Measurements from ENCODE around the gene SPTBN1.

Gene SPTBN1

DNA sequence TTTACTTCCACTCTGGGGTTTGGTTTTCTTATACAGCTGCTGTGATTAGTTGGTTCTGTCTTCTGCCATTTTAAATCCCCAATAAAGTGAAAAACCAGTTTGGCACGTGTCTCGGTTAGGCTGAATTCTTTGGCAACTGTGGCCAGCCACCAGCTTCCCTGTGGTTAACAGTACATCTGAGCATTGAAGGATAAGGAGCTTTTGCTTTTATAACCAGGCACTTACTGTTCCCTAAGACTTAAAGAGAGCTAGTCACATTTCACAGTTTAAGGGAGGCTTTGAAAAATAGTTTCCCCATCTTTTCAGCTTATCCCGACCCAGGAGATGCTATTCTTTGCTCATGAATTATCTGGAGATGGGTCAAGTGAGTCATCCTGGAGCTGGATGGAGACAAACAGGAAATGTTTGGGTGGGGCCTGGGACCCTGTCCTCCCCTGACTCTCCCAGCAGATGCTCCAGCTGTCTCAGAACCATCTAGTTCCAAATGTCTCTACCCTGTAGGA is 210.1 kb downstream of the SPTBN1 start:
- Histone ChIP-seq H3K36me3 (ENCODE audit: control insufficient read depth in 1 of 2, insufficient read depth in 2 of 2, low read length in 2 of 2) (peaks cover 60 to 93% of the 10 kb centered on the region in 2 donors), H3K4me1 (ENCODE audit: control insufficient read depth in 1 of 2, insufficient read depth in 2 of 2, low read length in 2 of 2) (peaks cover 0 to 16% of the 10 kb centered on the region in 2 donors), H3K27ac (ENCODE audit: low read depth, low read length) (no peak overlapping the region), H3K4me3 (ENCODE audit: low read depth in 1 of 2, low read length in 2 of 2) (no peak overlapping the region), H3K27me3 (ENCODE audit: control insufficient read depth in 1 of 2, insufficient read depth in 2 of 2, low read length in 2 of 2) (no peaks in the 10 kb centered on the region), H3K9ac (ENCODE audit: low read depth in 1 of 2, low read length in 2 of 2) (no peak overlapping the region), H3K9me3 (ENCODE audit: control insufficient read depth in 1 of 2, low read length in 2 of 2) (no peaks in the 10 kb centered on the region)

DNA sequence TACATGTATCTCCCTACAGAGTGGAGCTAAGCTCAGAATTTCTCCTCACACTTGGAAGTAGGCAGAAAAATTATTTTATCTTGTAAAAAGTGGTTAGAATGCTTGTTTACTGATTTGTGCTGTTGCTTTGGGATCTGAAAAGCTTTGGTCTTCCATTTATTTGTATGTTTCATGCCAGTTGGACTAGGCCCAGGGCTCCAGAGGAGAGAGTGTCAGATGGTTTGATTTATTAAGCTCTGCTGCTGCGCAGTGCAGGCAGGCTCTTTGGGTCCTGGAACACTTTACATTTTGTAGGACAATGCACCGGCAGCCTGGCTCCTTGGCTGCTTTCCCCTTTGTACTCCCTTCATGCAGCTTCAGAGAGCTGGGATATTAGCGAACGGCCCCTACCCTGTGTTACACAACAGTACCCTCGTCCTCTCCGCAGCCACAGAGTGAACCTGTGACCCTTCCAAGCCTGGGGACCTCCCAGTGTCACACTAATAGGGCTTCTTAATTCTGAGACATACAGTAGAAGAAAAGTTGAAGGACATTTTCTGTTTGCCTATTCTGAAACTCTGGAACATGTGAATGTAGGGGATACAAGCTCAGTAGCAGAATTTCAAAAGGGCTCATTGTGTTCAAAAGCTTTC is 210.6 kb downstream of the SPTBN1 start:
- no peak overlapping the region for H3K4me3 ChIP-seq (ENCODE audit: low read depth in 1 of 2, low read length in 2 of 2)
- H3K27ac ChIP-seq (ENCODE audit: low read depth, low read length), result no peak overlapping the region

DNA sequence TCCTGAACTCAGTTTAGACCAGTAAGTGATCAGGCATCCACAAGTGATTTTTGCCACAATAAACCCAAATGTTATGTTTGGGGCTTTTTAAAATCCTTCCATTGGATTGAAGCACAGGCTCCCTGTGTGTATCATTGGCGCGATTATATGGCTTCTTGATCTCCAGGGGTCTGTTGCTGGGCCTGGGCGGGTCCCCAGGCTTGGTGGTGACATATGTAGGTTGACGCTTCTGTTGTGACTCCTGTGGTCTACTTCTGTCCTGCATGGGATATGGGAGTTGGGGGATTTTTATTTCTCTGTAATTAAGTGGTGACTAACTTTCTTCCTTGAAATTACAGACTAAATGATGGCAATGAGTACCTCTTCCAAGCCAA is 211.1 kb downstream of the SPTBN1 start:
- H3K27me3 ChIP-seq (ENCODE audit: control insufficient read depth in 1 of 2, insufficient read depth in 2 of 2, low read length in 2 of 2), result no peaks in the 10 kb centered on the region
- H3K9me3 ChIP-seq (ENCODE audit: control insufficient read depth in 1 of 2, low read length in 2 of 2), result no peaks in the 10 kb centered on the region
- peaks cover 0 to 17% of the 10 kb centered on the region in 2 donors for H3K4me1 ChIP-seq (ENCODE audit: control insufficient read depth in 1 of 2, insufficient read depth in 2 of 2, low read length in 2 of 2)
- peaks cover 58 to 85% of the 10 kb centered on the region in 2 donors for H3K36me3 ChIP-seq (ENCODE audit: control insufficient read depth in 1 of 2, insufficient read depth in 2 of 2, low read length in 2 of 2)
- H3K9ac ChIP-seq (ENCODE audit: low read depth in 1 of 2, low read length in 2 of 2), result no peak overlapping the region
- no peak overlapping the region for H3K4me3 ChIP-seq (ENCODE audit: low read depth in 1 of 2, low read length in 2 of 2)
- no peak overlapping the region for H3K27ac ChIP-seq (ENCODE audit: low read depth, low read length)

More for the DNA sequence above, 210.6 kb downstream of the SPTBN1 start:
- H3K36me3 ChIP-seq (ENCODE audit: control insufficient read depth in 1 of 2, insufficient read depth in 2 of 2, low read length in 2 of 2), result peaks cover 58 to 90% of the 10 kb centered on the region in 2 donors
- H3K9ac ChIP-seq (ENCODE audit: low read depth in 1 of 2, low read length in 2 of 2), result no peak overlapping the region
- H3K9me3 ChIP-seq (ENCODE audit: control insufficient read depth in 1 of 2, low read length in 2 of 2), result no peaks in the 10 kb centered on the region
- H3K4me1 ChIP-seq (ENCODE audit: control insufficient read depth in 1 of 2, insufficient read depth in 2 of 2, low read length in 2 of 2), result peaks cover 0 to 16% of the 10 kb centered on the region in 2 donors
- H3K27me3 ChIP-seq (ENCODE audit: control insufficient read depth in 1 of 2, insufficient read depth in 2 of 2, low read length in 2 of 2), result no peaks in the 10 kb centered on the region

DNA sequence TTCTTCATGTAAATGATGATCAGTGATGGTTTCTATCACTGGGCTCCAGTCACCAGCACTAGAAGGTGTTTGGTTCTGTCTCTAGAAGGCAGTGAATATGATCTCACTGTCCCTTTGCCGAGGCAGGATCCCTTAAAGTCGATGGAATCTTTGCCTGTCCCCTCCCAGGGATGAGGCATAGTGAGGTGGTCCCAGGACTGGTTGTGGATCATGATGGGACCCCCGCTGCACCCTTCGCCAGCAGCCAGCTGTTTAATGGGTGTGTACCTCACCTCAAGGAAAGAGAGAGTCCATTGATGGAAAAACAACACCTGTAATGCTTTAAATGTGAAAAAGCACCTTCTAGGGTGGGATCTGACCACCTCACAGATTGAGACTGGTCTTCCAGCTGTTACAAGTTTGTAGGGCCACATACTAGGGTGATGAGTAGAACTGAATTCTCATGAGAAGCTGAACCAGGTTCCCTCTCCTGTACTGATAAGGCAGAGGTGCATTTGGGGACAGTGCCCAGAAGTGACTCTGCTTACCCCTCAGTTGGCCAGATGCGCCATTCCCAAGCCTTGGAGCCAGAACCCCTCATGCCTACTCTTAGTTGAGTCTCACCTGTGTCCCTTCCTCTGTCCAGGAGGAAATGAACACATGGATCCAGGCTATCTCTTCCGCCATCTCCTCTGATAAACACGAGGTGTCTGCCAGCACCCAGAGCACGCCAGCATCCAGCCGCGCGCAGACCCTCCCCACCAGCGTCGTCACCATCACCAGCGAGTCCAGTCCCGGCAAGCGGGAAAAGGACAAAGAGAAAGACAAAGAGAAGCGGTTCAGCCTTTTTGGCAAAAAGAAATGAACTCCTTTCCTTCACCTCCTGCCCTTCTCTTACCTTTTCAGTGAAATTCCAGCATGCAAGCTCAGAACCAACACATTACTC is 211.9 kb downstream of the SPTBN1 start:
- H3K27me3 ChIP-seq (ENCODE audit: control insufficient read depth in 1 of 2, insufficient read depth in 2 of 2, low read length in 2 of 2), result no peaks in the 10 kb centered on the region
- no peaks in the 10 kb centered on the region for H3K9me3 ChIP-seq (ENCODE audit: control insufficient read depth in 1 of 2, low read length in 2 of 2)
- no peak overlapping the region for H3K9ac ChIP-seq (ENCODE audit: low read depth in 1 of 2, low read length in 2 of 2)
- peaks cover 2 to 25% of the 10 kb centered on the region in 2 donors for H3K4me1 ChIP-seq (ENCODE audit: control insufficient read depth in 1 of 2, insufficient read depth in 2 of 2, low read length in 2 of 2)
- H3K27ac ChIP-seq (ENCODE audit: low read depth, low read length), result no peak overlapping the region
- peaks cover 51 to 78% of the 10 kb centered on the region in 2 donors for H3K36me3 ChIP-seq (ENCODE audit: control insufficient read depth in 1 of 2, insufficient read depth in 2 of 2, low read length in 2 of 2)
- no peak overlapping the region for H3K4me3 ChIP-seq (ENCODE audit: low read depth in 1 of 2, low read length in 2 of 2)

DNA sequence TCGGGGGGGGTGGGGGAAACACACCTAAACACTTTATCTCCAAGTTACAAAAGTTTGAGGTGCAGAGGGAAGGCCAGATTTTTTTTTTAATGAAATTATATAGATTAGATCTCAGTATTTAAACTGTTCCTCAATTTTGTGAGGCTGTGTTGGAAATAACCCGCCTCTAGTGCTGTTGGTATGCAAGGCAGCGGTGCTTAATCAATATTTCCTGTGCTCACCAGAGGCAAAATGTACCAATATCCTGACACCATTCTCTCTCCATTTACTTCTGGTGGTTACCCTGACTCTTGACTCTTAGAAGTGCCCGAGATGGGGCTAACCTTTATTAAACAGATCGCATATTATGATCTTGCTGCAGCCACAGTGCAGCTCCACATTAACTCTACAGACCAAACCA is 212.6 kb downstream of the SPTBN1 start:
- H3K4me1 ChIP-seq (ENCODE audit: control insufficient read depth in 1 of 2, insufficient read depth in 2 of 2, low read length in 2 of 2), result peaks cover 10 to 32% of the 10 kb centered on the region in 2 donors
- H3K9ac ChIP-seq (ENCODE audit: low read depth in 1 of 2, low read length in 2 of 2), result no peak overlapping the region
- no peak overlapping the region for H3K27ac ChIP-seq (ENCODE audit: low read depth, low read length)
- no peaks in the 10 kb centered on the region for H3K27me3 ChIP-seq (ENCODE audit: control insufficient read depth in 1 of 2, insufficient read depth in 2 of 2, low read length in 2 of 2)
- H3K36me3 ChIP-seq (ENCODE audit: control insufficient read depth in 1 of 2, insufficient read depth in 2 of 2, low read length in 2 of 2), result peaks cover 45 to 71% of the 10 kb centered on the region in 2 donors
- no peaks in the 10 kb centered on the region for H3K9me3 ChIP-seq (ENCODE audit: control insufficient read depth in 1 of 2, low read length in 2 of 2)
- no peak overlapping the region for H3K4me3 ChIP-seq (ENCODE audit: low read depth in 1 of 2, low read length in 2 of 2)

DNA sequence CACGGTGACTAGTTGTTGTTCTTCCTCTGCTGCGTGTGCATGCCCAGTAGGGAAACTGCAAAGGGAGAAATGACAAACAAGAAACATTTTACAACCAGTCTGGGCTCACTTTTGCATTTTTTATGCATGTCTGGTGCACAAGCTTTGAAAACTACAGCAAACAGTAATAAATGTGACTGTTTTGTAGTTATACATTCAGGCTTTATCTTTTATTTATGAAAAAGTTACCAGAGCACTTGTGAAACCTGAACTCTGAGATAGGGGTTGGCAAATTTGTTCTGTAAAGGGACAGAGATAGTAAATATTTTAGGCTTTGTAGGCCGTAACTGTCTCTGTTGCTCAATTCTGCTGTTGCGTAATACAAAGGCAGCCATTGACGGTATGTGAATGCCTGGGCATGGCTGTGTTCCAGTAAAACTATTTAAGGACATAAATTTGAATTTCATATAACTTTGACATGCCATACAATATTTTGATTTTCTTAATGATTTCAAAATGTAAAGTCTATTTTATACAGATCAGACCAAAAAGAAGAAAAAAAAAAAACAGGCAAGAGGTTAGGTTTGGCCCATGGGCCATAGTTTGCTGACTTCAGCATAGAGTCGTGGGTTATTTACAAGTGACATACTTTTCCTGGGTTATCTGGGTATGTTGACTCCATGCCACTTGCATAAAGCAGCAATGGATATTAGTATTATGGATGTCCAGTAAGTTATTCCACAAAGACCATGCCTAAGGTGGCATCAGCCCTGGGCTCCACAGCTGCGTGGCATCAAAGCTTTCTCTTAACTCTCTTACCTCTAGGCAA is 213.8 kb downstream of the SPTBN1 start:
- Histone ChIP-seq H3K27ac (ENCODE audit: low read depth, low read length) (no peak overlapping the region), H3K36me3 (ENCODE audit: control insufficient read depth in 1 of 2, insufficient read depth in 2 of 2, low read length in 2 of 2) (peaks cover 45 to 61% of the 10 kb centered on the region in 2 donors), H3K4me1 (ENCODE audit: control insufficient read depth in 1 of 2, insufficient read depth in 2 of 2, low read length in 2 of 2) (peaks cover 10 to 34% of the 10 kb centered on the region in 2 donors), H3K9ac (ENCODE audit: low read depth in 1 of 2, low read length in 2 of 2) (no peak overlapping the region), H3K4me3 (ENCODE audit: low read depth in 1 of 2, low read length in 2 of 2) (no peak overlapping the region), H3K27me3 (ENCODE audit: control insufficient read depth in 1 of 2, insufficient read depth in 2 of 2, low read length in 2 of 2) (no peaks in the 10 kb centered on the region), H3K9me3 (ENCODE audit: control insufficient read depth in 1 of 2, low read length in 2 of 2) (no peaks in the 10 kb centered on the region)

DNA sequence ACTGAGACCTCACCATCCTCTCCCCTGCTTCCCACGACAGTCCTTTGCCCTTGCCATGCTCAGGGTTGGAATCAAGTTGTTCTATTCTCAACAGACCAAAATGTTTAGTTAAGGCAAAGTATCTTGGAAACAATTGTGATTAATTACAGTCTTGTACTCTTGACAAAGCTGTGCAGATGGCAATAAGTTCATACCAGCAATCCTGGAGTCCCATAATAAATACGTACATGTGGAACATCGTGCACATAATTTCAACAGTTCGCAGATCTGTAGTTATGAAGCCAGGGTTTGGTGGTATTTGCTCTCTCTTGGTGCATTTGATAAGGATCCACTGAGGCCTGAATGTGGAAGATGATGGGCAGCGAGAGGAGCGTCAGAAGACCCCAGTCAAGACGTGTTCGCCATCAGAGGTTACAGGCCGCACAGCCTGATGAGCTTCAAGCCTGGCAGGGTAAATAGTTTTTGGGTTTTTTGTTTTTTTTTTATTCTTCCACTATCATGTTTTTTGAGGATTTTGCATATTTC is 214.4 kb downstream of the SPTBN1 start:
- Histone ChIP-seq H3K27ac (ENCODE audit: low read depth, low read length) (no peak overlapping the region), H3K27me3 (ENCODE audit: control insufficient read depth in 1 of 2, insufficient read depth in 2 of 2, low read length in 2 of 2) (no peaks in the 10 kb centered on the region), H3K4me3 (ENCODE audit: low read depth in 1 of 2, low read length in 2 of 2) (no peak overlapping the region), H3K9ac (ENCODE audit: low read depth in 1 of 2, low read length in 2 of 2) (no peak overlapping the region), H3K4me1 (ENCODE audit: control insufficient read depth in 1 of 2, insufficient read depth in 2 of 2, low read length in 2 of 2) (peaks cover 10 to 30% of the 10 kb centered on the region in 2 donors), H3K9me3 (ENCODE audit: control insufficient read depth in 1 of 2, low read length in 2 of 2) (no peaks in the 10 kb centered on the region), H3K36me3 (ENCODE audit: control insufficient read depth in 1 of 2, insufficient read depth in 2 of 2, low read length in 2 of 2) (peaks cover 44 to 56% of the 10 kb centered on the region in 2 donors)

DNA sequence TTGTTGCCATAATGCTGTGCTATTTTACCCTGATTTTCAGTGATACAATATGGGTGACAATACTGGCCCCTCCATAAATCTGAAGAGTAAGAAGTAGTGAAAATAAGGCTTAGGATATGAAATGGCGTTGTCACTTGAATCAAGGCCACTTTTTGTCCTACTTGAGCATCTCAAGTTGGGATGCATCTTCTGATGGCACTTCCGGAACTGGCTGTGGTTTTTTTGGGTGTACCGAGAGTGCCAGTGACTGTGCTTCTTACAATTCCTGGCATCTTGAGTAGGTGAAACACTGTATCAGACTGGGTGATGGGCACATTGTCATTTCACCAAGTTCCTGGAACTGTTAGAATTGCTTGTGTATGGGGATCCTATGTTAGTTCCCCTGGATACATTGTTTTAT is 214.9 kb downstream of the SPTBN1 start:
- H3K27ac ChIP-seq (ENCODE audit: low read depth, low read length), result no peak overlapping the region
- H3K9me3 ChIP-seq (ENCODE audit: control insufficient read depth in 1 of 2, low read length in 2 of 2), result no peaks in the 10 kb centered on the region
- H3K27me3 ChIP-seq (ENCODE audit: control insufficient read depth in 1 of 2, insufficient read depth in 2 of 2, low read length in 2 of 2), result no peaks in the 10 kb centered on the region
- H3K4me1 ChIP-seq (ENCODE audit: control insufficient read depth in 1 of 2, insufficient read depth in 2 of 2, low read length in 2 of 2), result peaks cover 10 to 25% of the 10 kb centered on the region in 2 donors
- no peak overlapping the region for H3K4me3 ChIP-seq (ENCODE audit: low read depth in 1 of 2, low read length in 2 of 2)
- no peak overlapping the region for H3K9ac ChIP-seq (ENCODE audit: low read depth in 1 of 2, low read length in 2 of 2)
- peaks cover 40 to 51% of the 10 kb centered on the region in 2 donors for H3K36me3 ChIP-seq (ENCODE audit: control insufficient read depth in 1 of 2, insufficient read depth in 2 of 2, low read length in 2 of 2)

DNA sequence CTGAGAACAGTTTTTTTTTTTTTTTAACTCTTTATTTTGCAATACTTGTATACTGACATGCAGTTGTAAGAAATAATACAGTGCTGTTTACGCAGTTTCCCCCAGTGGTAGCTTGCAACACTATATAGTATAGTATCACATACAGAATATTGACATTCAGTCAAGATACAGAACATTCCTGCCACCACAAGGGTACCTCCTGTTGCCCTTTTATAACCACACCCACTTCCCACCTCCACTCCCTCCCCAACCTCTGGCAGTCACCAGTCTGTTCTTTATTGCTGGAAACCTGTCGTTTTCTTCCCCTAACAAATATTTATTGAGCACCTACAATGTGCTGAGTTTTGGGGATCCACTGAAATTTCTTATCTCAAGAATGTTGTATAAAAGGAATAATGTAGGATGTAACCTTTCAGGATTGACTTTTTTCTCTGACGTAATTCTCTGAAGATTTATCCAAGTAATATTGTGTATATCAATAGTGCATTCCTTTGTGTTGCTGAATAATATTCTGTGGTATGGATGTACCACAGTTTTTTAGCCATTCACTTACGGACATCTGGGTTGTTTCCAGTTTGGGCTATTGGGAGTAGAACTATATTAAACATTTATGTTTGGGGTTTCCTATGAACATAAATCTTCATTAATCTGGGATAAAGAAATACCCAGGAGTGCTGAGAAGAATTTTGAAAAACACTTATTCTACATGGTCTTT is 215.9 kb downstream of the SPTBN1 start:
- Histone ChIP-seq H3K4me3 (ENCODE audit: low read depth in 1 of 2, low read length in 2 of 2) (no peak overlapping the region), H3K27me3 (ENCODE audit: control insufficient read depth in 1 of 2, insufficient read depth in 2 of 2, low read length in 2 of 2) (no peaks in the 10 kb centered on the region), H3K9me3 (ENCODE audit: control insufficient read depth in 1 of 2, low read length in 2 of 2) (no peaks in the 10 kb centered on the region), H3K27ac (ENCODE audit: low read depth, low read length) (no peak overlapping the region), H3K36me3 (ENCODE audit: control insufficient read depth in 1 of 2, insufficient read depth in 2 of 2, low read length in 2 of 2) (peaks cover 34 to 42% of the 10 kb centered on the region in 2 donors), H3K4me1 (ENCODE audit: control insufficient read depth in 1 of 2, insufficient read depth in 2 of 2, low read length in 2 of 2) (peaks cover 10 to 21% of the 10 kb centered on the region in 2 donors), H3K9ac (ENCODE audit: low read depth in 1 of 2, low read length in 2 of 2) (no peak overlapping the region)

Data from duodenal mucosa (tissue), 2 donors.